Psoas muscle (tissue), 8 donors: Measurements from ENCODE around the gene GALNT12. TPM values are rescaled to one million over a fixed set of nuclear protein-coding genes. Genes with fewer than 3 reads are reported as not detected.

Experiments used
- ATAC-seq, 4 donors: fragments of 200-7000 bp; cut with Tn5 transposase; one replicate each; pipeline ENCODE4 v1.9.1; 2020; ENCODE audit warnings: moderate library complexity in 3 of 4, mild to moderate bottlenecking in 2 of 4
- DNase-seq, 2 donors: peaks; one replicate each; pipeline ENCODE4 v3.0.0-alpha.2; 2020
- H3K27ac ChIP-seq: fragments of 200-600 bp; one replicate; pipeline ENCODE4 v1.8.0; 2022
- H3K27me3 ChIP-seq, 3 donors: fragments of 200-600 bp in 1 of 3; one replicate each; pipeline versions ENCODE4 v1.6.1 to v1.8.0; 2013 to 2022; ENCODE audit warnings: low read length in 2 of 3, mild to moderate bottlenecking in 2 of 3, moderate library complexity in 1 of 3; ENCODE audit not compliant: insufficient read depth in 3 of 3
- H3K36me3 ChIP-seq, 2 donors: fragments of 200-600 bp in 1 of 2; one replicate each; pipeline versions ENCODE4 v1.6.1 to v1.8.0; 2013 to 2022; ENCODE audit warnings: low read depth in 1 of 2, mild to moderate bottlenecking in 1 of 2, moderate library complexity in 1 of 2; ENCODE audit not compliant: insufficient read depth in 1 of 2
- H3K4me1 ChIP-seq: fragments of 200-600 bp; one replicate; pipeline ENCODE4 v1.8.0; 2022
- H3K4me3 ChIP-seq: fragments of 200-600 bp; one replicate; pipeline ENCODE4 v1.8.0; 2022; ENCODE audit warnings: mild to moderate bottlenecking
- H3K9me3 ChIP-seq: fragments of 200-600 bp; one replicate; pipeline ENCODE4 v1.8.0; 2022
- CTCF ChIP-seq: fragments of 200-600 bp; IDR thresholded peaks from one replicate; pipeline ENCODE4 v1.8.0; 2022; ENCODE audit warnings: antibody characterized with exemption
- WGBS, 3 donors: extraction: QIAGEN DNeasy Blood & Tissue Kit; methylation state at CpG; one replicate each; pipeline versions ENCODE4 v1.1.6 to v1.1.7; 2013; 5-methylcytosine and 5-hydroxymethylcytosine counted together
- intact Hi-C, 2 donors: fragments of 100-400 bp; cut with DNase I; formaldehyde crosslinking; loops; one replicate each; pipeline versions ENCODE4 v1.11.0 to v1.14.2; 2022
- polyA plus RNA-seq, 3 donors: library from polyadenylated mRNA; stranded (reverse); fragments of 200-250 nt; gene quantifications; one replicate each; pipeline ENCODE4 v1.2.3, GENCODE V29; 2013
- total RNA-seq, 4 donors: library from RNA; stranded (reverse); fragmentation: NEBNext Ultra II Directional in 2 of 4; extraction: Animal tissue kit (Norgen Biotek cat#: 25700) in 2 of 4; gene quantifications; one replicate each; pipeline versions ENCODE4 v1.2.1 to v1.2.4, GENCODE V29; 2021 to 2023
- donor health status: healthy with polysubstance abuse.
- donor health status: DM: no; HTN: no; CAD: no; lungs with moderate emphysema.
- donor health status: Bipolar disorder and iron deficiency.
- donor health status: healthy.
- donor health status: DM: yes; HTN: yes; CAD: no.
- donor health status: DM: no; HTN: no; CAD: no.
- donor health status: DM: no; HTN: no; CAD: no.
- donor health status: DM: yes; HTN: yes; CAD: no.

The GALNT12 gene
- total and polyA plus RNA-seq, 7 donors: 0.12 to 0.32 (median 0.28) TPM; not detected in 1

- peak in 1 of 2 donors; percentile 36 for DNase-seq
- peaks cover 7% of the 10 kb centered on the region for H3K4me1 ChIP-seq
- WGBS, 3 donors: 49 to 67% (median 49%) methylated on average over 7 of the region's 7 CpGs
Measured at GRCh38 chr9:98864281-98865174, 57.1 kb downstream of the GALNT12 start.

DNA sequence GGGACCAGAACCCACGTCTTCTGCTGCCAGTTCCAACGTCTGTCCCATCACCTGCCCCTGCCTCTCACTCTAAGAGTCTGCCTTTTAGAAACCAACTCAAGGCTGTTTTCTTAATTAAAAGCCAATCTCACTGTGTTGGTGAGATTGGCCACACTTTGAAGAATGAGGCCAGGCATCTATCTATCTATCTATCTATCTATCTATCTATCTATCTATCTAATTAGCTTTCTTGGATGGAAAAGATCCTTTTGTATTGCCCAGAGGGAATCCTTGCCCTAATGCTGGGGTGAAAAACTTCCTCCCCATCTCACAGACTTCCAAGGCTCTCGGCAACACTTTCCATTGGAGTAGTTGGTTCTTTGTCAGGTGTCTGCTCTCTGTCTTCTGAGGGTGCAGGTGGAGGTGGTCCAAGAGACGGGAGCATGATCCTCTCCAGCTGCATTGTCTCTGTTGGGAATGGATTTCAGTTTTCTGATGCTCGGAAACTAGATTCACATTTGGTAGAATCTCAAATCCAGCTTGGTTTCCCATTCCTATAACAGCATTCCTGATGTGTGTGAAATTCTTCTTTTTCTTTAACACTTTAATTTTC, 57.9 kb downstream of the GALNT12 start:
- intact Hi-C loops: no loop called here
- ATAC-seq: no peak

More at GRCh38 chr9:98864281-98865174, 57.1 kb downstream of the GALNT12 start:
- H3K27ac ChIP-seq: peak overlapping the region; percentile 46
- H3K36me3 ChIP-seq: no peaks in the 10 kb centered on the region
- H3K27me3 ChIP-seq: peaks cover 0 to 7% (median 3%) of the 10 kb centered on the region in 3 donors
- no peaks in the 10 kb centered on the region for H3K9me3 ChIP-seq
- H3K4me3 ChIP-seq: no peak overlapping the region
- peak; percentile 19 to 50 (median 41) for ATAC-seq
- intact Hi-C loops: loop anchor here in 1 of 2 donors (5.0 kb wide), 1 partner anchor 113 kb away; no protein-coding TSS in a partner anchor
- no peak for TF ChIP-seq CTCF

GRCh38 chr9:98866435-98867102, 59.1 kb downstream of the GALNT12 start:
- intact Hi-C loops: no loop called here
- DNase-seq (no peak), ATAC-seq (no peak)
- 35 to 43% (median 35%) methylated on average over 6 of the region's 6 CpGs for WGBS, 3 donors
- TF ChIP-seq CTCF: no peak
- Histone ChIP-seq H3K4me3 (no peak overlapping the region), H3K27me3 (peaks cover 0 to 5% (median 3%) of the 10 kb centered on the region in 3 donors), H3K27ac (peak overlapping the region; percentile 61), H3K9me3 (no peaks in the 10 kb centered on the region), H3K4me1 (peaks cover 7% of the 10 kb centered on the region), H3K36me3 (no peaks in the 10 kb centered on the region)

More for the DNA sequence above, 57.9 kb downstream of the GALNT12 start:
- WGBS, 3 donors: 51 to 73% (median 55%) methylated on average over 5 of the region's 5 CpGs
- H3K27me3 ChIP-seq: peaks cover 0 to 5% (median 3%) of the 10 kb centered on the region in 3 donors
- no peak for TF ChIP-seq CTCF
- H3K36me3 ChIP-seq: no peaks in the 10 kb centered on the region
- no peak for DNase-seq
- H3K4me1 ChIP-seq: peaks cover 7% of the 10 kb centered on the region
- no peak overlapping the region for H3K4me3 ChIP-seq
- peak overlapping the region; percentile 30 for H3K27ac ChIP-seq
- no peaks in the 10 kb centered on the region for H3K9me3 ChIP-seq

GRCh38 chr9:98867103-98867428, 59.6 kb downstream of the GALNT12 start:
- H3K27me3 ChIP-seq: peaks cover 0 to 7% (median 3%) of the 10 kb centered on the region in 3 donors
- 26 to 57% (median 30%) methylated on average over 1 of the region's 1 CpG for WGBS, 3 donors
- ATAC-seq (no peak), DNase-seq (no peak)
- intact Hi-C loops: no loop called here
- H3K27ac ChIP-seq: peak overlapping the region; percentile 61
- TF ChIP-seq CTCF: no peak
- H3K4me3 ChIP-seq: no peak overlapping the region
- H3K4me1 ChIP-seq: peaks cover 7% of the 10 kb centered on the region
- no peaks in the 10 kb centered on the region for H3K9me3 ChIP-seq
- H3K36me3 ChIP-seq: no peaks in the 10 kb centered on the region
